Right lobe of liver (tissue), 4 donors: Measurements from ENCODE around the gene VSTM4.

Experiments used
- CTCF ChIP-seq, 4 donors: fragments of 200-600 bp in 3 of 4; fragments of 450-650 bp in 1 of 4; IDR thresholded peaks; one replicate each; pipeline versions ENCODE4 v1.5.1 to v1.8.0; 2016 to 2022; ENCODE audit warnings: antibody characterized with exemption in 4 of 4, mild to moderate bottlenecking in 2 of 4
- POLR2A ChIP-seq: fragments of 450-650 bp; IDR thresholded peaks from one replicate; pipeline ENCODE4 v1.6.1; 2017; ENCODE audit warnings: antibody characterized with exemption, mild to moderate bottlenecking
- donor health status: DM: no; HTN: no; CAD: no.
- donor health status: DM: no; HTN: no; CAD: no.
- donor health status: DM: no; HTN: yes; CAD: no.

- no peak for TF ChIP-seq CTCF (IDR thresholded peaks at IDR 0.05)
- no peak for TF ChIP-seq POLR2A
These were observed 35.3 kb downstream of the VSTM4 start for GRCh38 chr10:49080071-49080470.
